Measurements from ENCODE around the gene TPCN2.

Gene TPCN2

GRCh38 chr11:69153661-69154060, 104.9 kb downstream of the TPCN2 start:
- DNase-seq: no peak

- no peak for DNase-seq
Measured at GRCh38 chr11:69154211-69154913, 105.6 kb downstream of the TPCN2 start.

GRCh38 chr11:69154938-69155301, 106.2 kb downstream of the TPCN2 start:
- no peak for DNase-seq

GRCh38 chr11:69155302-69156234, 106.8 kb downstream of the TPCN2 start, which contains the start of gene SMIM38:
SMIM38 (plus strand) TSS chr11:69155935; CDS start chr11:69157847, 1,912 bp downstream.
- DNase-seq: no peak

GRCh38 chr11:69156235-69156639, 107.5 kb downstream of the TPCN2 start:
- DNase-seq: no peak

DNA sequence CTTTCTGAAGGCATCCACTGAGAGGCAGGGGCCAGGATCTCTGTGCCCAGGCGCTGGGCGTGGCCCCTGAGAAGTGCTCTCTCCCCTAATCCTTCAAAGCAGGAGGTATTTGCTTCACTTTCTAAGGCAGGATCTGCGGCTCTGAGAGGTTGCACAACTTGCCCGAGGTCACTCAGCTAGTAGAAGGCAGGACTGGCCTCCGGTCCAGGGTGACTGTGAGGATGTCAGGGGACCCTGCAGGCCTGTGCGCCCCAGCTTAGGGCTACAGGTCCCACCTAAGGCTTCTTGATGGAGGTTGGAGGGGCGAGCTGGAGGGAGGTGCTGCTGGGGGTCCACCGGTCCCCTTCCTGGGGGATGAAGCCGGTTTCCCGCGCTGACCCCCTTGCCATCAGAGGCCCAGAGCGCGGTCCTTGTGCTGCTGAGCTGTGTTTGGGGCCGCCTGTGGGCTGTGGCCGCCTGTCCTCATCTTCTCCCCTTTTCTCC, 108.0 kb downstream of the TPCN2 start:
- DNase-seq: no peak

- DNase-seq: no peak
Measured at GRCh38 chr11:69157156-69157821, 108.6 kb downstream of the TPCN2 start.

GRCh38 chr11:69157822-69158231, 109.1 kb downstream of the TPCN2 start:
- DNase-seq: no peak

GRCh38 chr11:69158301-69159149, 109.8 kb downstream of the TPCN2 start:
- DNase-seq: no peak

GRCh38 chr11:69159150-69159852, 110.6 kb downstream of the TPCN2 start:
- DNase-seq: no peak

- DNase-seq: no peak
Measured at GRCh38 chr11:69160296-69161116, 111.8 kb downstream of the TPCN2 start.

GRCh38 chr11:69161117-69161407, 112.3 kb downstream of the TPCN2 start:
- no peak for DNase-seq

DNA sequence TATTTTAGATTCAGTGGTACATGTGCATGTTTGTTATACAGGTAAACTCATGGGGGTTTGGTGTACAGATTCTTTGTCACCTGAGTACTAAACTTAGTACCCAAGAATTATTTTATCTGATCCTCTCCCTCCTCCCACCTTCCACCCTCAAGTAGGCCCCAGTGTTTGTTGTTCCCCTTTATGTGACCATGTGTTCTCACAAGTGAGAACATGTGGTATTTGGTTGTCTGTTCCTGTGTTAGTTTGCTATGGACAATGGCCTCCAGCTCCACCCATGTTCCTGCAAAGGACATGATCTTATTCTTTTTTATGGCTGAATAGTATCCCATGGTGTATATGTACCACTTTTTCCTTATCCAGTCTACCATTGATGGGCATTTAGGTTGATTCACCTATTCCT, 113.8 kb downstream of the TPCN2 start:
- no peak for DNase-seq

DNA sequence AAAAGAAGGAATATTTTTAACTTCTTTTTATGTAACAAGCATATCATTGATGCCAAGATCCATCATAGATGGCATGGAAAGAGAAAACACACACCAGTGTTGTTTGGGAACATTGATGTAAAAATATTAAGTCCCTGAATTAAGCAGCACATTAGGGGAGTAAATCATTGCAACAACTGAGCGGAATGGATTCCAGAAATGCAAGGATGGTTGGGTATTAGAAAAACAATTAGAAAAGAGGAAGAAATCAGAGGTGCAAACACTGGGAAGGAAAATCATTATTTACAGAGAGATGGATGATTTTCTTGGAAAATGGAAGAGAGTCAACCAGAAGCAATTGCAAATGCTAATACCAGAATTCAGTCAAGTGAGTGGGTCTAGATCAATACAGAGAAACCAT, 115.1 kb downstream of the TPCN2 start:
- no peak for DNase-seq

DNA sequence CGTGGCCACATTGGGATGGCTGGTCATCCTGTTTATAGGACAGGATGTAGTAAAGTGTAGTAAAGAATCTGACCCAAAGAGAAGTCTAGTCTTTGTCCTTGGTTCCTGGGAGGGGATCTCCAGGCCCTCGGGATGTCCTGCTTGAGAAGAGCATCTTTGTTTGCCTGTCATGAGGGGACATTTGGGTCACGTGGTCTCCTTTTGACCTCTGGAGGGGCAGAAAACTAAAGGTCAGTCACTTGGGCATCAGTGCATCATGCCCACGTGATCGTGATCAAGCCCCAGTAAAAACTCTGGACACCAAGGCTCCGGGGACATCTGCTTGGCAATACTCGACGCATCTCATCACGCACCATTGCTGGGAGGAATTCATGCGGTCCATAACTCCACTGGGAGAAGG, 116.1 kb downstream of the TPCN2 start:
- DNase-seq: no peak

- no peak for DNase-seq
Measured at GRCh38 chr11:69165775-69166174, 117.0 kb downstream of the TPCN2 start.

- no peak for DNase-seq
Measured at GRCh38 chr11:69166218-69167115, 117.7 kb downstream of the TPCN2 start.

- DNase-seq: no peak
Measured at GRCh38 chr11:69167130-69167915, 118.6 kb downstream of the TPCN2 start.
